ENCODE measurements around the gene TTN. TPM values are rescaled to one million over a fixed set of nuclear protein-coding genes. Genes with fewer than 3 reads are reported as not detected.
A peak's percentile ranks its signal among the peaks of the same experiment; 100 is the strongest.

The TTN gene
- total RNA-seq, 1 experiment from 2014 or later, result 0.03 TPM

DNA sequence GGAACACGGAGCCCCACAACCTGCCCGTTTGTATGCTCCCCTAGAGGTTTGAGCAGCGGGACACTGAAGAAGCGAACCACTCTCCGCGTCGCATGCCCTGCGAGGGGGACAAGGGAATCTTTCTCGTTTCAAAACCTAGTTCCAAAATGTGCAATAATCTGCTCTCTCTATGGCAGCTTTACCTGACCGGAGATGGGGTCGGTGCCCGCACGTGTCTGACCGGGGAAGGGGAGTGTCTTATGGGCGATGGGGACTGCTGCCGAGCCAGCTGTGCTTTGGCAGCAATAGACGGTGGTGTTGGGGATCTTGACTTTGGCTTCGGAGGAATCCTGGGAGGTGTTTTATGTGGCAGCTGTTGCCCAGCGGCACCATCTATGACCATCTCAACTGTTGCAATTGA is 7.9 kb downstream of the TTN start:
- Histone ChIP-seq H3K4me3 (no peak overlapping the region), H3K9me3 (replicated peaks) (no peaks in the 10 kb centered on the region), H3K4me1 (replicated peaks) (no peaks in the 10 kb centered on the region), H3K36me3 (no peaks in the 10 kb centered on the region), H3K27ac (no peak overlapping the region), H3K27me3 (replicated peaks) (no peaks in the 10 kb centered on the region)
- DNase-seq (ENCODE audit: low read depth in 1 of 2, low spot score in 2 of 2), result no peak

DNA sequence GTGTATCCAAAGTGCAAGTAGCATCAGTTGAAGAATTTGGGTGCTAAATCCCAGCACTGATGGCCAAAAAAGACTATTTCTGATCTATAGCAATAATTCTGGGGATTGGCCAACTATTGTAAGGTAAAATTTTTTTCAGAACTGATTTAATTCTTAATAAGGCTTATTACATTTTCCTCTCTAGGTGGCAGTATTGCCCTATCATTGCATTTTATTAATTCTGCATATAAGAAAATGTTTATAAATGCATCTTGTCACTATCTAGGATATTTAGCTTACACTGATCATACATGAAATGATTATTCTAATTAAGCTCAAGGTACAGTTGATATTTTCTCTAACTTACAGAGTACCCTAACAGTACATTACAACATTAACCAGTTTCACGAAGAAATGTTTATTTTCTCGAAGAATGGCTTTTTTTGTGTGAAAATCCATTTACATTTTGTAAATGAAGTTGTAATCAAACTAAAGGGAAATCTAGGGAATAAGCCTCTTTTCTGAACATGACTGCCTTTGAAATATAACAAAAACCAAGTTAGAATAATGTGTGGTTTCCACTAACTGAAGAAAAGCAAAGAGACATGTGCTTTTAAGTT is 11.0 kb downstream of the TTN start:
- Histone ChIP-seq H3K4me1 (replicated peaks) (no peaks in the 10 kb centered on the region), H3K27ac (no peak overlapping the region), H3K9me3 (replicated peaks) (no peaks in the 10 kb centered on the region), H3K27me3 (replicated peaks) (0 out of 2 replicates have a peak, but pooled peaks cover 3% of the 10 kb centered on the region), H3K4me3 (no peak overlapping the region), H3K36me3 (no peaks in the 10 kb centered on the region)
- no peak for DNase-seq (ENCODE audit: low read depth in 1 of 2, low spot score in 2 of 2)

GRCh38 chr2:178787934-178788333 is 19.3 kb downstream of the TTN start:
- no peak overlapping the region for H3K27ac ChIP-seq
- H3K9me3 ChIP-seq (replicated peaks), result no peaks in the 10 kb centered on the region
- no peak for DNase-seq (ENCODE audit: low read depth in 1 of 2, low spot score in 2 of 2)
- peaks cover 2% of the 10 kb centered on the region; the same call in 1 of the 2 replicates for H3K27me3 ChIP-seq (replicated peaks)
- no peaks in the 10 kb centered on the region for H3K36me3 ChIP-seq
- no peak overlapping the region for H3K4me3 ChIP-seq
- H3K4me1 ChIP-seq (replicated peaks), result no peaks in the 10 kb centered on the region

GRCh38 chr2:178787155-178787554 is 20.1 kb downstream of the TTN start:
- H3K27ac ChIP-seq, result no peak overlapping the region
- no peaks in the 10 kb centered on the region for H3K4me1 ChIP-seq (replicated peaks)
- H3K4me3 ChIP-seq, result no peak overlapping the region
- H3K27me3 ChIP-seq (replicated peaks), result peaks cover 2% of the 10 kb centered on the region; the same call in 1 of the 2 replicates
- H3K9me3 ChIP-seq (replicated peaks), result no peaks in the 10 kb centered on the region
- H3K36me3 ChIP-seq, result no peaks in the 10 kb centered on the region
- no peak for DNase-seq (ENCODE audit: low read depth in 1 of 2, low spot score in 2 of 2)

DNA sequence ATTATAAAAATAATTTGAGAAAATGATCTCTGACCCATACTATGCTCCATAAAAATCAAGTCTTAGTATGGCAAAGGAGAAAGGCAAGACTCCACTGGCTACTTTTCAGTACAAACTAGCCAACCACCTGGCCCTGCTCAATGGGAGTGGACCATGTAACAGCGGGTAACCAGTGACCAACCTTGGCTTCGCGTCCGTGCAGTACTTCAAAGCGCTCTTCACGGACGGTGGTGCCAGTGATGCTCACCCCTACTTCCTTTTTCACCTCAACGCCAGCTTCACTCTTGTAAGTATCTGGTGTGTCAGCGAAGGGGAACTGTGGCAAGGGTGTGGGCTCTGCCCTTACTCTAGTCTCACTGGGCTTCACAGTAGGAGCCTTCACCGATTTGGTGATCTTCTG is 23.3 kb downstream of the TTN start:
- DNase-seq (ENCODE audit: low read depth in 1 of 2, low spot score in 2 of 2), result no peak
- Histone ChIP-seq H3K27me3 (replicated peaks) (0 out of 2 replicates have a peak, but pooled peaks cover 2% of the 10 kb centered on the region), H3K27ac (no peak overlapping the region), H3K4me1 (replicated peaks) (no peaks in the 10 kb centered on the region), H3K36me3 (no peaks in the 10 kb centered on the region), H3K4me3 (no peak overlapping the region), H3K9me3 (replicated peaks) (no peaks in the 10 kb centered on the region)

- Histone ChIP-seq H3K27me3 (replicated peaks) (0 out of 2 replicates have a peak, but pooled peaks cover 2% of the 10 kb centered on the region), H3K27ac (no peak overlapping the region), H3K4me3 (no peak overlapping the region), H3K36me3 (no peaks in the 10 kb centered on the region), H3K9me3 (replicated peaks) (no peaks in the 10 kb centered on the region), H3K4me1 (replicated peaks) (no peaks in the 10 kb centered on the region)
- no peak for DNase-seq (ENCODE audit: low read depth in 1 of 2, low spot score in 2 of 2)
Observed at GRCh38 chr2:178782236-178782635, 25.0 kb downstream of the TTN start.

- Histone ChIP-seq H3K4me1 (replicated peaks) (no peaks in the 10 kb centered on the region), H3K9me3 (replicated peaks) (no peaks in the 10 kb centered on the region), H3K4me3 (no peak overlapping the region), H3K27me3 (replicated peaks) (0 out of 2 replicates have a peak, but pooled peaks cover 2% of the 10 kb centered on the region), H3K27ac (no peak overlapping the region), H3K36me3 (no peaks in the 10 kb centered on the region)
- DNase-seq (ENCODE audit: low read depth in 1 of 2, low spot score in 2 of 2), result no peak
Observed at GRCh38 chr2:178777577-178777976, 29.6 kb downstream of the TTN start.

DNA sequence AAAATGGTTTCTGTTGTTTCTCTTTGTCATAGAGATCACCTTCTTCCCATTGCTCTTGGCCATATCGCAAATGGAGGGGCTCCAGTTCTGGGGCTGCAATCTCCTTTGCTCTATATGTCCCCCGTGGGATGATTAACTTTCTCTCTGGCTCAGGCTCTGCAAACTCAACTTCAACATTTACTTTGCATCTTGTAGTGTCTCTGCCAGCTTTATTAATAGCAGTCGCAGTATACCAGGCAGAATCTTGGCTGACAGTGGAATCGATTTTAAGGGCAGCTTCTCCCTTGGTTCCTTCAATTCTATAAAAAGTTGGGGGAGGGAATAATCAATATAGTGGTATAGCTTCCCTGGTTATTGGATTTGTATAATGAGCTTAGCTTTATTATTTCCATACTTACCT is 30.5 kb downstream of the TTN start:
- H3K27me3 ChIP-seq (replicated peaks), result 0 out of 2 replicates have a peak, but pooled peaks cover 2% of the 10 kb centered on the region
- no peaks in the 10 kb centered on the region for H3K4me1 ChIP-seq (replicated peaks)
- DNase-seq (ENCODE audit: low read depth in 1 of 2, low spot score in 2 of 2), result no peak
- no peak overlapping the region for H3K4me3 ChIP-seq
- H3K36me3 ChIP-seq, result no peaks in the 10 kb centered on the region
- no peaks in the 10 kb centered on the region for H3K9me3 ChIP-seq (replicated peaks)
- no peak overlapping the region for H3K27ac ChIP-seq

- no peak overlapping the region for H3K4me3 ChIP-seq
- DNase-seq (ENCODE audit: low read depth in 1 of 2, low spot score in 2 of 2), result no peak
- no peaks in the 10 kb centered on the region for H3K9me3 ChIP-seq (replicated peaks)
- H3K36me3 ChIP-seq, result no peaks in the 10 kb centered on the region
- H3K4me1 ChIP-seq (replicated peaks), result no peaks in the 10 kb centered on the region
- H3K27me3 ChIP-seq (replicated peaks), result 0 out of 2 replicates have a peak, but pooled peaks cover 2% of the 10 kb centered on the region
- no peak overlapping the region for H3K27ac ChIP-seq
Observed at GRCh38 chr2:178775975-178776374, 31.2 kb downstream of the TTN start.

DNA sequence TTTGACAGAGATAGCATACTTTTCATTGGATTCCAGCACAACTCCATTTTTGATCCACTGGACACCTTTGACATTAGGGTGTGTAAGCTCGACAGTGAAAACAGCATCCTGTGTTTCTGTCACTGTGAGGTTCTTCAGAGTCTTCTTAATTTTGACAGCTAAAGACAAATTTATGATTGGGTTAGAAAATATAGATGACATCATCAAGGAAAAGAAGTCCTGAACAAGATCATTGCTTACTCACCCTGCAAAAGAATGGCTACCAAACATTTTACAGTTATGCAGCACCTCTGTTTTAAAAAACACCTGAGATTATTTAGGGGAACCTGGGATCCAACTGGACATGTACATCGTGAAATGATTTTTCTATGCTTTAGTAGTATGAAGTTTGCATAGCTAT is 36.7 kb downstream of the TTN start:
- no peak overlapping the region for H3K4me3 ChIP-seq
- no peak for DNase-seq (ENCODE audit: low read depth in 1 of 2, low spot score in 2 of 2)
- peaks cover 2% of the 10 kb centered on the region; the same call in 1 of the 2 replicates for H3K27me3 ChIP-seq (replicated peaks)
- no peaks in the 10 kb centered on the region for H3K9me3 ChIP-seq (replicated peaks)
- no peaks in the 10 kb centered on the region for H3K4me1 ChIP-seq (replicated peaks)
- H3K27ac ChIP-seq, result no peak overlapping the region
- no peaks in the 10 kb centered on the region for H3K36me3 ChIP-seq

GRCh38 chr2:178767094-178768060 is 39.8 kb downstream of the TTN start:
- DNase-seq (ENCODE audit: low read depth in 1 of 2, low spot score in 2 of 2), result no peak
- Histone ChIP-seq H3K9me3 (replicated peaks) (no peaks in the 10 kb centered on the region), H3K36me3 (no peaks in the 10 kb centered on the region), H3K4me1 (replicated peaks) (peaks cover 6% of the 10 kb centered on the region; the same call in 1 of the 2 replicates), H3K4me3 (no peak overlapping the region), H3K27me3 (replicated peaks) (no peaks in the 10 kb centered on the region; the same call in 1 of the 2 replicates), H3K27ac (no peak overlapping the region)

- H3K4me3 ChIP-seq, result no peak overlapping the region
- no peaks in the 10 kb centered on the region for H3K36me3 ChIP-seq
- H3K27me3 ChIP-seq (replicated peaks), result no peaks in the 10 kb centered on the region; the same call in 1 of the 2 replicates
- H3K27ac ChIP-seq, result no peak overlapping the region
- no peaks in the 10 kb centered on the region for H3K9me3 ChIP-seq (replicated peaks)
- peak in 1 of 2 experiments; percentile 6 for DNase-seq (ENCODE audit: low read depth in 1 of 2, low spot score in 2 of 2)
- H3K4me1 ChIP-seq (replicated peaks), result peaks cover 6% of the 10 kb centered on the region; the same call in 1 of the 2 replicates
Observed at GRCh38 chr2:178764097-178764496, 43.1 kb downstream of the TTN start.

- peaks cover 11% of the 10 kb centered on the region for H3K4me1 ChIP-seq (replicated peaks)
- DNase-seq (ENCODE audit: low read depth in 1 of 2, low spot score in 2 of 2), result peak in 1 of 2 experiments; percentile 31
- no peaks in the 10 kb centered on the region; the same call in 1 of the 2 replicates for H3K27me3 ChIP-seq (replicated peaks)
- H3K27ac ChIP-seq, result no peak overlapping the region
- no peaks in the 10 kb centered on the region for H3K9me3 ChIP-seq (replicated peaks)
- H3K4me3 ChIP-seq, result no peak overlapping the region
- H3K36me3 ChIP-seq, result no peaks in the 10 kb centered on the region
Observed at GRCh38 chr2:178761759-178762371, 45.4 kb downstream of the TTN start.

All from SJSA1 (cell line).